ENCODE measurements around the gene ACVRL1. TPM values are rescaled to one million over a fixed set of nuclear protein-coding genes. Genes with fewer than 3 reads are reported as not detected.

ACVRL1 gene
- total RNA-seq, 1 donor from 2014 or later, result not detected

DNA sequence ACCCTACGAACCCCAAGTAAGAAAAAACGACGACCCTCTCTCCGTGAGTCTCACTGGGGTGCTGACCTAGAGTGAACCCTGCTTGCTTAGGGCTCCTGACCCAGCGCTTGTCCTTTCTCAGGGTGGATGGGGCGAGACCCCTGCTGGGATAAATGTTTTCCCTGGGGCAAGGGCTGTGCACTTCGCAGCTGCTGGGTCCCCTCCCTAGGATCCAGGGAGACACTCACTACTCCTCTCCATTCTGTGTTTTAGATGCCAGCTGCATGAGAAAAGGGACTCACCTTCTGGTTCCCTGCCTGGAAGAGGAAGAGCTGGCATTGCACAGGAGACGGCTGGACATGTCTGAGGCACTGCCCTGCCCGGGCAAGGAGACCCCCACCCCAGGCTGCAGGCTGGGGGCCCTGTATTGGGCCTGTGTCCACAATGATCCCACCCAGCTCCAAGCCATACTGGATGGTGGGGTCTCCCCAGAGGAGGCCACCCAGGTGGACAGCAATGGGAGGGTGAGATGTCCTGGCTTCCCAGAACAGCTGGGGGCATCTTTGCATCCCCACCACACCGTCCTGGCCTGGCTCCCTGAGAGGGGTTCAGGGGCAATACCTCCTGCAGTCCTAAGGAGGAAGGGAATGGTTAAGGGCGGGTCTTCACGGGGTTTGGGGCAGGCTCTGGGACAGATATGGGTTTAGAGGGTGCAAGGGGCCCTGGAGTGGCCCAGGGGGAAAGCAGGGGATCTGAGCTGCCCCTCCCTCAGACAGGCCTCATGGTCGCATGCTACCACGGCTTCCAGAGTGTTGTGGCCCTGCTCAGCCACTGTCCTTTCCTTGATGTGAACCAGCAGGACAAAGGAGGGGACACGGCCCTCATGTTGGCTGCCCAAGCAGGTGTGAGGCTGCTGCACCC, 18.7 kb upstream of the ACVRL1 start:
- Mint-ChIP-seq H3K4me3 (ENCODE audit: unreplicated experiment) (no peak overlapping the region), H3K36me3 (ENCODE audit: unreplicated experiment) (no peaks in the 10 kb centered on the region), H3K27ac (ENCODE audit: unreplicated experiment) (no peak overlapping the region), H3K4me1 (ENCODE audit: unreplicated experiment) (peaks cover 8% of the 10 kb centered on the region), H3K27me3 (ENCODE audit: unreplicated experiment) (no peaks in the 10 kb centered on the region), H3K9me3 (ENCODE audit: unreplicated experiment) (no peaks in the 10 kb centered on the region)
- DNase-seq (ENCODE audit: extremely low spot score, unreplicated experiment), result no peak
- TF ChIP-seq, protein P1, sequence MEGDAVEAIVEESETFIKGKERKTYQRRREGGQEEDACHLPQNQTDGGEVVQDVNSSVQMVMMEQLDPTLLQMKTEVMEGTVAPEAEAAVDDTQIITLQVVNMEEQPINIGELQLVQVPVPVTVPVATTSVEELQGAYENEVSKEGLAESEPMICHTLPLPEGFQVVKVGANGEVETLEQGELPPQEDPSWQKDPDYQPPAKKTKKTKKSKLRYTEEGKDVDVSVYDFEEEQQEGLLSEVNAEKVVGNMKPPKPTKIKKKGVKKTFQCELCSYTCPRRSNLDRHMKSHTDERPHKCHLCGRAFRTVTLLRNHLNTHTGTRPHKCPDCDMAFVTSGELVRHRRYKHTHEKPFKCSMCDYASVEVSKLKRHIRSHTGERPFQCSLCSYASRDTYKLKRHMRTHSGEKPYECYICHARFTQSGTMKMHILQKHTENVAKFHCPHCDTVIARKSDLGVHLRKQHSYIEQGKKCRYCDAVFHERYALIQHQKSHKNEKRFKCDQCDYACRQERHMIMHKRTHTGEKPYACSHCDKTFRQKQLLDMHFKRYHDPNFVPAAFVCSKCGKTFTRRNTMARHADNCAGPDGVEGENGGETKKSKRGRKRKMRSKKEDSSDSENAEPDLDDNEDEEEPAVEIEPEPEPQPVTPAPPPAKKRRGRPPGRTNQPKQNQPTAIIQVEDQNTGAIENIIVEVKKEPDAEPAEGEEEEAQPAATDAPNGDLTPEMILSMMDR (IDR thresholded peaks at IDR 0.05), result no peak

DNA sequence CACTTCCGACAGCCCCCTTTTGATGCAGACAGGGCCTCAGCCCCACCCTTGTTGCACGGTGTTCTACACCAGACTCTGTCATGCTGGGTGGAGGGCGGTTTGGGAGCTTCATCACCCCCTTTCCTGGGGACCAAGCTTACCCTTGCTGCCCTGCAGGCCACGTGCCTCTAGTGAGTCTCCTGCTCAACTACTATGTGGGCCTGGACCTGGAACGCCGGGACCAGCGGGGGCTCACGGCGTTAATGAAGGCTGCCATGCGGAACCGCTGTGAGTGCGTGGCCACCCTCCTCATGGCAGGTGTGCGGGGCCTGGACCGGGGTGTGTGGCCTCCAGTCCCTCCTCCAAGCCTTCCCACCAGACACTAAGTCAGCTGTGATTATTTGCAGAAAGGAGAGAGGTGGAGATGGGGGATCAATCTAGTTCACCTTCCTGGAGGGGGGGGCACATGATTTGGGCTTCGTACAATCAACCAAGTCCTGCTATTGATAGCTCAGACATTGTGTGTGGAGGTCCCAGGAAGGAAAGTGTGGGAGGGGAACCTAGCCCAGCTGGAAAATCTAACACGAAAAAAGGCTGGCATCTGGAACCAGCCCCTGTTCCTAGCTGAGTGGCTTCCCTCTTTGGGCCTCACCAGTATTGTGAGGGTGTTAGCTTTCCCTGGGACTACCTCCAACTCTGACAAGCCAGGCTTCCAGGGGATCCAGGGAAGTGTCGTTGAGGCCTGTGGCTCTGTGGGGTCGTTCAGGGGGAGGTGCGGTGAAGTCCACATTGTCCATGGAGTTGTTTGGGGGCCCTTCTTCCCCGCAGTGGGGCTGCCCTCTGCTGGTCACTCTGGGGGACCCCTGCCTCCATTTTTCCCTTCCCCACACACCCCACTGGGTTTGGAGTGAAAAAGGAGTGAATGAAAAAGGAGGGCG, 17.8 kb upstream of the ACVRL1 start:
- Mint-ChIP-seq H3K4me3 (ENCODE audit: unreplicated experiment) (no peak overlapping the region), H3K36me3 (ENCODE audit: unreplicated experiment) (no peaks in the 10 kb centered on the region), H3K4me1 (ENCODE audit: unreplicated experiment) (peaks cover 8% of the 10 kb centered on the region), H3K27ac (ENCODE audit: unreplicated experiment) (no peak overlapping the region), H3K9me3 (ENCODE audit: unreplicated experiment) (no peaks in the 10 kb centered on the region), H3K27me3 (ENCODE audit: unreplicated experiment) (no peaks in the 10 kb centered on the region)
- no peak for DNase-seq (ENCODE audit: extremely low spot score, unreplicated experiment)
- TF ChIP-seq, protein P1 (IDR thresholded peaks at IDR 0.05), result no peak

DNA sequence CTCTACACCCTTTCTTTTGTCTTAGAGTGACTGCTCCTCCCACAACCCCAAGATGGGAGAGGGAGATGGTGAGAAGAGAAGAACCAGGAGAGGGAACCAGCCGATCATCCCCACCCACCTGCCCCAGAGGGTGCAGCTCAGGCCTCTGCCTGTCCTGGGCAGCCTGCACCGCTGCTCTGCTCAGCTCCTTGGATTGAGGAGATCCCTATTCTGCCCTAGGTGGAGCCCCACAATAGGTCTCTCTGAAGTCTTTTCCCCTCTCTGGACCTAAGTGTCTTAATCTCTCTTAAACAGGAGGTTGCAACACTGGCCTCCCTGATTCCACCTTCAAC, 17.2 kb upstream of the ACVRL1 start:
- Mint-ChIP-seq H3K9me3 (ENCODE audit: unreplicated experiment) (no peaks in the 10 kb centered on the region), H3K4me3 (ENCODE audit: unreplicated experiment) (no peak overlapping the region), H3K27me3 (ENCODE audit: unreplicated experiment) (no peaks in the 10 kb centered on the region), H3K4me1 (ENCODE audit: unreplicated experiment) (peaks cover 10% of the 10 kb centered on the region), H3K36me3 (ENCODE audit: unreplicated experiment) (no peaks in the 10 kb centered on the region), H3K27ac (ENCODE audit: unreplicated experiment) (no peak overlapping the region)
- TF ChIP-seq, protein P1 (IDR thresholded peaks at IDR 0.05), result no peak
- DNase-seq (ENCODE audit: extremely low spot score, unreplicated experiment), result no peak

DNA sequence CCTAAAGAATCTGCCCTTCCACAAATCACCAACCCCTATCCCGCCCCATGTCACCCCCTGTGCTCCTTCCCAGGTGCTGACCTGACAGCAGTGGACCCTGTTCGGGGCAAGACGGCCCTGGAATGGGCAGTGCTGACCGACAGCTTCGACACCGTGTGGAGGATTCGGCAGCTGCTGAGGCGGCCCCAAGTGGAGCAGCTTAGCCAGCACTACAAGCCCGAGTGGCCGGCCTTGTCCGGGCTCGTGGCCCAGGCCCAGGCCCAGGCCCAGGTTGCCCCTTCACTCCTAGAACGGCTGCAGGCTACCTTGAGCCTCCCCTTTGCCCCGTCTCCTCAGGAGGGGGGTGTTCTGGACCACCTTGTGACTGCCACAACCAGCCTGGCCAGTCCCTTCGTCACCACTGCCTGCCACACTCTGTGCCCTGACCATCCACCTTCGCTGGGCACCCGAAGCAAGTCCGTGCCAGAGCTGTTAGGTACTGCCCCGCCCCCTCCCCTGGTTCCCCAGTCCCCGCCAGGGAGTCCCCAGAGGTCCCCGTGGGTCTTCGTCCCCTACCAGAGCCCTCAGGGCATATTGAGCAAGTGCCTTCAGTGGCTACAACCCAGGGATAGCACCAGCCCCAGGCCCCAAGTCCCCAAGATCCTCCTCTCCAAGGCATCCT, 16.7 kb upstream of the ACVRL1 start:
- H3K36me3 Mint-ChIP-seq (ENCODE audit: unreplicated experiment), result no peaks in the 10 kb centered on the region
- TF ChIP-seq, protein P1 (IDR thresholded peaks at IDR 0.05), result no peak
- no peaks in the 10 kb centered on the region for H3K9me3 Mint-ChIP-seq (ENCODE audit: unreplicated experiment)
- H3K4me3 Mint-ChIP-seq (ENCODE audit: unreplicated experiment), result no peak overlapping the region
- H3K27ac Mint-ChIP-seq (ENCODE audit: unreplicated experiment), result no peak overlapping the region
- no peak for DNase-seq (ENCODE audit: extremely low spot score, unreplicated experiment)
- H3K4me1 Mint-ChIP-seq (ENCODE audit: unreplicated experiment), result peaks cover 10% of the 10 kb centered on the region
- H3K27me3 Mint-ChIP-seq (ENCODE audit: unreplicated experiment), result no peaks in the 10 kb centered on the region

Data from osteocyte (in vitro differentiated cells).